Natural killer cell treated with Interleukin-12 subunit alpha and Interleukin-12 subunit beta and Interleukin-15 and Interleukin-18, amount 100 ng/mL, for 72 hours (primary cell): ENCODE results near the gene ZNF407. TPM values are rescaled to one million over a fixed set of nuclear protein-coding genes. Genes with fewer than 3 reads are reported as not detected.

ENCODE experiments used
- ATAC-seq, 2 donors: fragments of 150-1000 bp; cut with Tn5 transposase in 1 of 2; sonication (Bioruptor Pico), chemical (Tn5 transposase) in 1 of 2; 2 replicates each; pipeline ENCODE4 v1.10.0; 2021
- DNase-seq: peaks from one replicate; pipeline ENCODE4 v3.0.0; 2022; ENCODE audit warnings: low spot score
- H3K27ac Mint-ChIP-seq, 2 donors: 1 replicate in 1 of 2; 2 replicates in 1 of 2; pipeline ENCODE4 v1.8.0; 2022; ENCODE audit warnings: mixed read lengths in 2 of 2, mild to moderate bottlenecking in 1 of 2, moderate library complexity in 1 of 2
- H3K27me3 Mint-ChIP-seq, 2 donors: 1 replicate in 1 of 2; 2 replicates in 1 of 2; pipeline ENCODE4 v1.8.0; 2022; ENCODE audit warnings: mixed read lengths in 2 of 2
- H3K36me3 Mint-ChIP-seq: one replicate; pipeline ENCODE4 v1.8.0; 2022; ENCODE audit warnings: mixed read lengths
- H3K4me1 Mint-ChIP-seq, 2 donors: 1 replicate in 1 of 2; 2 replicates in 1 of 2; pipeline ENCODE4 v1.8.0; 2022; ENCODE audit warnings: low read depth in 2 of 2, mixed read lengths in 2 of 2, mild to moderate bottlenecking in 1 of 2
- H3K4me3 Mint-ChIP-seq: one replicate; pipeline ENCODE4 v1.8.0; 2022; ENCODE audit warnings: mixed read lengths
- H3K9me3 Mint-ChIP-seq: 2 replicates; pipeline ENCODE4 v1.8.0; 2022; ENCODE audit warnings: mixed read lengths
- total RNA-seq, 2 donors: library from RNA; stranded (reverse); gene quantifications; one replicate each; pipeline ENCODE4 v1.2.3, GENCODE V29; 2022

ZNF407 gene
- total RNA-seq, 2 donors from 2014 or later, result 21.9 to 44.6 TPM

DNA sequence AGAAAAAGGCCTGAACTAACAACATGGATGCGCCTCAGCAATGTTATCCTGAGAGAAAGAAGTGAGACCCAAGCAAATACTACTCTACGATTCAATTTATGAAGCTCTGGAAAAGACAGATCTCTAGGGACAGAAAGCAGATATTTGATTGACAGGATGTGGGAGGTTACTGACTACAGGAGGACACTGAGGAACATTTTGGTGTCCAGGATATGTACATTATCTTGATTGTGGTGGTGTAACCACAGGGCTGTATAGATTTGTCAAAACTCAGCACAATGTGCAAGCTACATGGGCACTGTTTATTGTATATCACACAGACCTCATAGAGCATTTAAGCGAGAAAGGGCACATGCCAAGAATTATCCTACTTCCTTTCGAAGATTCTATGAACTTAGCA, 391.5 kb downstream of the ZNF407 start:
- no peak for DNase-seq
- peaks cover 40 to 59% of the 10 kb centered on the region in 2 donors for H3K4me1 Mint-ChIP-seq
- H3K9me3 Mint-ChIP-seq, result peaks cover 5% of the 10 kb centered on the region
- H3K4me3 Mint-ChIP-seq, result peak overlapping the region; percentile 58
- no peaks in the 10 kb centered on the region for H3K27me3 Mint-ChIP-seq
- peaks cover 10% of the 10 kb centered on the region for H3K36me3 Mint-ChIP-seq
- H3K27ac Mint-ChIP-seq, result peak overlapping the region; percentile 54 to 68
- ATAC-seq, result no peak

DNA sequence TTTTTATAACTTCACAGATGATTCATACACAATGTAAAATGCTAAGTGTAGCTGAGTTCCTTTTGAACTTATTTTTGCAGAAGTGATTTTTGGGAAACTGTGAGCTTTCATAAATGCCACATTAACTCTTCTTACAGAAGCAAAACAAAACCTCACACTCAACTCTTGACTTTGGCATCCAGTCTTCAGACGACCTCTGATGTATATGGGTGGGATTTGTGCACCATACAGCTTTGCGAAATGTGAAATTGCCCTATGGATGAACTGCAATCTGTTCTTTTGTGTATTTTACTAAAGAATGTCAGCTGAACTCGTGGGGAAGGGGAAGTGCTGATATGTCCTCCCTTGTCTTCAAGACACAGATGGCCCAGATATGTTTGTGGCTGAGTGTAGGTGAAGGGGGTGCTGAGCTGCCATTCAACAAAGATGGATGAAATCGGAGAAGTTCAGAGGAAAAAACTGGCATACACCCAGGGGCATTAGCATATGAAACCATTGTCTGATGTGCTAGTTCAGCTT, 393.0 kb downstream of the ZNF407 start:
- Mint-ChIP-seq H3K4me3 (peak overlapping the region; percentile 78), H3K36me3 (peaks cover 10% of the 10 kb centered on the region), H3K9me3 (peaks cover 5% of the 10 kb centered on the region), H3K27me3 (no peaks in the 10 kb centered on the region), H3K27ac (peak overlapping the region; percentile 85 to 99), H3K4me1 (peaks cover 52 to 74% of the 10 kb centered on the region in 2 donors)
- ATAC-seq (no peak), DNase-seq (no peak)

DNA sequence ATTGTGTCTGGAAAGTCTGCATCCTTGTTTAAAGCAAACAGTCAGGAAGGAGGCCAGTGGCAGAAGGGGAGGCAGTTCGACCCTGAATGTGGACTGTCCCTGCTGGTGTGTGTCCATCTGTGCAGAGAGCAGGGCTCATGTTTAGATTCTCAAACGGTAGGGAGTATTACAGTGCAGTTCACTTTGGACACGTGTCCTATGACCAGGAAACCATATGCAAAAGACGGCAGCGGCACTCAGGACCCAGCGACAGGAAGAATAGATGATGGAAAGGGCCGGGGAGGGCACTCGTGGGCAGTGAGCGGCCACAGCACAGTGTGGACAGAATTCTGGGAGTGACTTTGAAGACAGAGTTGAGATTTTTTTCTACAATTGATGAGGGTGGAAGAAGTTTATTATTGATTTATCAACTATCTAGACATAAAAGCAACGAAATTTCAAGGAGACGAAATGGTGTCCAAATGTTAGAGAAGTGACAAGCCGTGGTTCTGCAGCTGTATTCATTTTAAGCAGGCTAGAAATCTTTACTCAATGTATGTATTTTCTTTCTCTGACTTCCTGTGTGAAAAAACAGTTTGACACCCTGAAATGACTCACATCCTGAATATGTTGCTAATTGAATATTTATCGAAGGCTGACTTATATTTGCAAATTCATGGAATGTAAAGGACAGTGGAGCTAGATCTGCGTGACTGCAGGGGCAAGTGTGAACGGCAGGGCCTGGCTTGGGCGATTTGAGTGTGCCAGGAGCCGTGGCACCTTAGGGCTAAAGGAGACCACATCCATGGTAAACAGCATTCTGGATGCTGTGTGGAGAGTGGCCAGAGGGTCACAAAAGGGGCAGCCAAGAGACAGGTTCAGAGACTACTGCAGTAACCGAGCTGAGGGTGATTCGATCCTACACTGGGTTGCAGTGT, 397.1 kb downstream of the ZNF407 start:
- Mint-ChIP-seq H3K4me3 (peak overlapping the region; percentile 90), H3K27me3 (no peaks in the 10 kb centered on the region), H3K9me3 (peaks cover 5% of the 10 kb centered on the region), H3K27ac (peak overlapping the region; percentile 91 to 99), H3K36me3 (peaks cover 10% of the 10 kb centered on the region), H3K4me1 (peaks cover 58 to 68% of the 10 kb centered on the region in 2 donors)
- ATAC-seq (peak; percentile 85 to 88), DNase-seq (peak; percentile 79)

DNA sequence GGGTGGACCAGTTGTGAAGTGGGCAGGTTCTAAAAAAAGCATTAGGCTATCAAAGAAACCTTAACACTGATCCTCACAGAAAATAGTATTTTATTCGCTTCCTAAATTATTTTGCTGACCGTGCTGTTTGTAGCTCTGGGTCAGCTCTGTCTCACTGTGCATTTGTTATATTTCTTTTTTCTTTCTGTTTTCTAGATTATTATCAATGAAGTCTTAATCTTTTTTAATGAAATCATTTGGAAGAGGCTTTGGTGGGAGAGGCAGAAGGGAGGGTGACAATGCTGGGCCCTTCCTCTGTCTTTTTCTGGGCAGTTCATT, 397.7 kb downstream of the ZNF407 start:
- H3K27ac Mint-ChIP-seq, result peak overlapping the region; percentile 91 to 99
- peaks cover 5% of the 10 kb centered on the region for H3K9me3 Mint-ChIP-seq
- peak overlapping the region; percentile 90 for H3K4me3 Mint-ChIP-seq
- ATAC-seq (no peak), DNase-seq (no peak)
- peaks cover 10% of the 10 kb centered on the region for H3K36me3 Mint-ChIP-seq
- peaks cover 57 to 65% of the 10 kb centered on the region in 2 donors for H3K4me1 Mint-ChIP-seq
- H3K27me3 Mint-ChIP-seq, result no peaks in the 10 kb centered on the region

DNA sequence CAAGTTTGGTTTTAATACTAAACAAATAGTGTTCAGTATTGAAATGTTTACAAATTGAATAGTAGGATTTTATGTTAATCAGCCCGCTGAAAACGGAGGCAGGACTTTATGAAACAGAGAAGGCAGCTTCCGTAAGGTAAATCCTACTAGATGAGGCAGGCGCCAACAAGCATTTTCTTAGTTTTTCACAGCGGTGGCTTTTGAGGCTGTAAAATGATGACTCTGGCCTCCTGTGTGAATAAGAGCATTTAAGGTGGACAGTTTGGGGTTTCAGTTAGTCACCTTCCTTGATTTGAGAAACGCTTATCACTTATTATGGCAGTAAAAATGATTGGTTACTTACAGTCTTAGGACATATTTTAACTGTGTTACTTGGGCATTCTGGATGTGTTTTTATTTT, 398.4 kb downstream of the ZNF407 start:
- peak; percentile 71 for DNase-seq

DNA sequence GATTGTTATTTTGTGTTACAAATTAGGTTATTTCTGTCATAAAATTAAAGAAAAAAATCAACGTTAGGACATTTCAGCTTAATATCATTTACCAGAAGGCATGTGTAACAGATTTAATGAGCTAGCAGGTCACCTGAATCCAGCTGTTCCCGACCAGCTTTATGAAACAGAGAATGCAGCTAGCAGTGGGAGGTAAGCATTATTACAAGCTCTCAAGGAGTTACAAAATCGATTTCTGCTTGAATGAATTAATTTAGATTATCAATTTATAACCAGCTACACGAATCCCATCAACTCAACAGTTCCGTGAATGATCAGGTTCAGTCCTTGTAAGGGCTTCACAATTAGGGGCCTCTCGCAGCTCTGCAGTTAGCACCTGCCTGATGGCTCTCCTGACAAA, 399.3 kb downstream of the ZNF407 start:
- Mint-ChIP-seq H3K27ac (peak overlapping the region in 1 of 2 donors; percentile 99), H3K4me1 (peaks cover 46 to 57% of the 10 kb centered on the region in 2 donors), H3K9me3 (peaks cover 5% of the 10 kb centered on the region), H3K27me3 (no peaks in the 10 kb centered on the region), H3K4me3 (peak overlapping the region; percentile 90), H3K36me3 (peaks cover 6% of the 10 kb centered on the region)
- no peak for ATAC-seq
- no peak for DNase-seq

More for the DNA sequence above, 398.4 kb downstream of the ZNF407 start:
- Mint-ChIP-seq H3K27me3 (no peaks in the 10 kb centered on the region), H3K36me3 (peaks cover 10% of the 10 kb centered on the region), H3K4me1 (peaks cover 52 to 58% of the 10 kb centered on the region in 2 donors), H3K27ac (peak overlapping the region; percentile 91 to 99), H3K4me3 (peak overlapping the region; percentile 90), H3K9me3 (peaks cover 5% of the 10 kb centered on the region)
- ATAC-seq, result peak; percentile 59 to 61

DNA sequence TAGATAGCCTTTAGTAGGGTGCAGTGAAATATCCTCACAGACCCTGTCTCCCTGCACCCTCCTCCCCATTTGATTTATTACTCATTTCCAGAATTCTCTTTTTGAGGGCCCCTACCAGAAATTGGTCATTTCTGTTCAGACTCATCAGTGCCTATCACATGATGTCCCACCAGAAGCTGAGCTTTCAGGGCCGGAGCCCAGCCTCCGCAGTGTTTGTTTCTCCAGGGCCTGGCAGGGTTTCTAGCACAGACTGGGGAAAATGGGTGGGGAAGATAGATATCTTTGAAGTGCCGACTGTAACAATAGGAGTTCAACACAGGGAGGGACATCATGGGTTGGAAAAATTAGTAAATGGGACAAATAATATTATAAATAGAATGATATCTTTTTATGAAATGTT, 403.2 kb downstream of the ZNF407 start:
- H3K27ac Mint-ChIP-seq, result peak overlapping the region in 1 of 2 donors; percentile 59
- H3K36me3 Mint-ChIP-seq, result no peaks in the 10 kb centered on the region
- H3K27me3 Mint-ChIP-seq, result no peaks in the 10 kb centered on the region
- DNase-seq (no peak), ATAC-seq (no peak)
- H3K4me1 Mint-ChIP-seq, result peaks cover 30 to 35% of the 10 kb centered on the region in 2 donors
- H3K4me3 Mint-ChIP-seq, result no peak overlapping the region
- H3K9me3 Mint-ChIP-seq, result no peaks in the 10 kb centered on the region

DNA sequence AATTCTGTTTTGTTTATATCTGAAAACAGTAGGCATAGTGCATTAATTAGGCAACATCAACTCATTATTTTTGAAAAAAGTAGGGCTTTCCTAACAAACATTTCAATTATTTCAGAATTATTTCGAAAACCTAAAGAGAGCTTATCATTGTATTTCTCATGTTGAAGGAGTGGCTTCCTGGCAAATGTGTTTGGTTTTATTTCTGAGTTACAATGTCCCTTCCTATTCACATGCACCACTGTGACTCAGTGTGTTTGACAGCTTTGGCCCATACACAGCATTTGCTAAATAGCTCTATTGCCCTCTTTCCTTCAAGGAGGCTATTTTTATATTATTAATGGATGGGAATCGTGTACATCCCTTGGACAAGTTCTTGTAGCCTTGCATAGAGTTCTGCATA, 405.4 kb downstream of the ZNF407 start:
- Mint-ChIP-seq H3K9me3 (no peaks in the 10 kb centered on the region), H3K27me3 (peaks cover 0 to 5% of the 10 kb centered on the region in 2 donors), H3K4me1 (peaks cover 19 to 21% of the 10 kb centered on the region in 2 donors), H3K36me3 (no peaks in the 10 kb centered on the region), H3K4me3 (peak overlapping the region; percentile 28), H3K27ac (peak overlapping the region; percentile 46 to 82)
- ATAC-seq, result peak in 1 of 2 donors; percentile 64
- DNase-seq, result no peak

DNA sequence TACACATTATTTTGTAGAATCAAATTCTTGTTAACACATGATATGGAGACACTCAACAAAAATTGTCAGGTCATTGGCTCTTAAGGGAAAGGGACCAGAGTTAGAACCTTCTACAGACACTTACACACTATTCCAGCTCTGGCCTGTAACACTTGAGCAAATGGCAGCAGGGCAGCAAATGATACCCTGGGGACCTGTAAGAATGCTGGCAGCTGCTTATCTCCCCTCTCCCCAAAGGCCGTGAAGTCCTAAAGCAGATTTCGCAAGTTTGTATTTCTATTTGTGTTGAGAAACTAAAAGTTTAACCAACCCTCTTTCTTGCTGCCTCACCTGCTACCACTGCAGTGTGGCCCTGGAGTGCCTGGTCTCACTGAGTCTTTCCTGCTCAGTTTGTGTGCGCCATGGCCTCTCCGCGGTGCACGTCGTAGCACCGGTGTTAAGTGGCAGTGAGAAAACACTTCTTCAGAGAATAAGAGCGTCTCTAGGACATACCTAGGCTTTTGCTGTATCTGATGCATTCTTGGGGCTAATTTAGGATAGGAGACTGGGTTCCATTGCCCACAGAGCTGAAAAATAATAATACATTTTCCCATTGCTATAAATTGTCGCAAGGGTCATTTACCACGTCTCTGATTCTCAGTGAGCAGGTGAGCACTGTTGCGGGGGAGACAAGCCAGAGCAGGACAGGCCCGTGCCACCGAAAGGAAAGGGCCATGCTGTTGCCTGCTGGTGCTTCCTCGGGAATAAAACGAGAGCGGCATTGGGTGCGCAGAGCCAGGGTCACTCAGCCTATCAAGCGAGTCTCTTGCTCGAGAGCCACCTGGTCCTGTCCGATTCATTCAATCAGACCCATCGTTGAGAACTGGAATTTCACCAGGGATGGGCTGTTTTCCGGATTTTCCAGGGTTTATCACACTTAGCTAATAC, 406.4 kb downstream of the ZNF407 start:
- Mint-ChIP-seq H3K4me3 (no peak overlapping the region), H3K27ac (peak overlapping the region; percentile 46 to 82), H3K36me3 (no peaks in the 10 kb centered on the region)

DNA sequence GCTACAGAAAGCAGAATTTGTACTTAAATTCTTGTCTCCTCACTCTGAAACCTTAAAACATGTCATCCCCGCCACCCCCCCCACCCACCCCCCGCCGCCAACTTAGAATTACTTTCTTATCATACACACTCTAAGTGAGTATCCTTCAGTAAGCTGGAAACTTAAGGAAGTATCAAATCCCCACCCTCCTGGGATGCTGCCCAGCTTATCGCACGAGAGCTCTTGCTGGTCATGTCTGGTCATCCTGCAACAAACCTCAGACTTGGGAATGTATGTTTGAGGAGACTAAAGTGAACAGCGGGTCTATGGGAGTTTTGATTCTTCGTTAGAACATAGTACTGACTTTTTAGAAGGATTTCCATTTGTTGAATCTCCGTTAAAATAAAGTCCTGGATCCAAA, 408.0 kb downstream of the ZNF407 start:
- peaks cover 13 to 21% of the 10 kb centered on the region in 2 donors for H3K4me1 Mint-ChIP-seq
- DNase-seq, result no peak
- H3K4me3 Mint-ChIP-seq, result no peak overlapping the region
- no peak for ATAC-seq
- no peaks in the 10 kb centered on the region for H3K36me3 Mint-ChIP-seq
- H3K27ac Mint-ChIP-seq, result no peak overlapping the region
- H3K27me3 Mint-ChIP-seq, result peaks cover 0 to 7% of the 10 kb centered on the region in 2 donors
- no peaks in the 10 kb centered on the region for H3K9me3 Mint-ChIP-seq

More for the DNA sequence above, 406.4 kb downstream of the ZNF407 start:
- no peaks in the 10 kb centered on the region for H3K9me3 Mint-ChIP-seq
- ATAC-seq (no peak), DNase-seq (no peak)
- peaks cover 15 to 21% of the 10 kb centered on the region in 2 donors for H3K4me1 Mint-ChIP-seq
- H3K27me3 Mint-ChIP-seq, result peaks cover 0 to 5% of the 10 kb centered on the region in 2 donors

DNA sequence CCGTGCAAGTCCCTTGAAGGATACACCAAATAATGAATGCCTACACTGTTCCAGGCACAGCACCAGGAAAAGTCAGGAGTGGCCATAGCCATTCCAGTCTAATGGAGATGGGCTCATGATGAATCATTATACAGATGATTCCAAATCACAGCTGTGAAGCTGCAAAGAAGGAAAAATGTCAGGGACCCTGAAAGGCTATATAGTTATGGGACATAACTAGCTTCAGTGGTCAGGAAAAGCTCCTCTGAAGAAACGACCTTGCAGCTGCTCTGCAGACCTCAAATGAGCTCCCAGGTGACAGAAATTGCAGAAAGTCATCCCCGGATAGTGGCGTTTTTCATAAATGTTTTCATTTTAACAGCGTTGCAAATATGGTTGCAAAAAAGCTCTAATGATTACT, 410.5 kb downstream of the ZNF407 start:
- H3K27me3 Mint-ChIP-seq, result peaks cover 0 to 8% of the 10 kb centered on the region in 2 donors
- H3K36me3 Mint-ChIP-seq, result no peaks in the 10 kb centered on the region
- no peak for DNase-seq
- no peak overlapping the region for H3K27ac Mint-ChIP-seq
- H3K4me3 Mint-ChIP-seq, result no peak overlapping the region
- no peaks in the 10 kb centered on the region for H3K9me3 Mint-ChIP-seq
- peaks cover 8 to 10% of the 10 kb centered on the region in 2 donors for H3K4me1 Mint-ChIP-seq
- ATAC-seq, result no peak

DNA sequence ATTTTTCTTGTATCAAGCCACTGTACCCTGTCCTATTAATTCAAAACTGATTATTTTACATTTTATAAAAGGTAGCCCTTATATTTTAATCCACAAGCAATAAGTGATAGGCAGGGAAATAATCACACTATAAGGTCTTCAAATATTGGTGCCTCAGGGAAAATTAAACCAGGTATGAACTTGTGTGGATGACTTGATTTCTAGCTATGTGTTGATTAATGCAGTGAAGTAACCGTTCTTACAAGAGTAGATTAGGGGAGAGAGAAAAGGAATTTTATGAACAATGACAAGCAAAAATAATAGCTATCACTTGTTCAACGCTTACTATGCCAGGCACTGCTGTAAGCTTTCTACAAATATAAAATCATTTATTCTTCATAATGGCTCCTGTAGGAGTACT, 411.6 kb downstream of the ZNF407 start:
- DNase-seq (no peak), ATAC-seq (no peak)
- no peak overlapping the region for H3K4me3 Mint-ChIP-seq
- no peaks in the 10 kb centered on the region for H3K9me3 Mint-ChIP-seq
- peaks cover 0 to 12% of the 10 kb centered on the region in 2 donors for H3K27me3 Mint-ChIP-seq
- peaks cover 2% of the 10 kb centered on the region in 2 donors for H3K4me1 Mint-ChIP-seq
- no peak overlapping the region for H3K27ac Mint-ChIP-seq
- no peaks in the 10 kb centered on the region for H3K36me3 Mint-ChIP-seq

DNA sequence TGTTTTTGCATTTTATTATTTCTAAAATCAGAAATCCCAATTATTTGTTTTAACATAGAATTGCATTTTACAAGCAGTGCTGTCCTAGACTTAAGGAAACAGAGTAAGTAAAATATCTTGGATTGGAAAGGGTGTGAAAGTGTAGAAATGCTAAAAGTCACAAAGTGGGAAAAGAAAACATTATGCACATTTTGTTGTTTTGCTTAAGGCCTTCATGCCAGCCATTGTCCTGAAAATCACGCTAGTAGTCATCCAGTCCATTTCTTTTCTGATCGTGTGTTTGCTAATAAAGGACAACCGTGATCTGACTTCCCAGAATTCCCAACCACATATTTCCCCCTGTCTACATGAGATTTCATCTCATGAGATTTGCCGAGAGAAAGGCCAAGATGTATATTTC, 412.2 kb downstream of the ZNF407 start:
- no peak overlapping the region for H3K4me3 Mint-ChIP-seq
- no peak overlapping the region for H3K27ac Mint-ChIP-seq
- no peak for DNase-seq
- peaks cover 0 to 14% of the 10 kb centered on the region in 2 donors for H3K27me3 Mint-ChIP-seq
- no peak for ATAC-seq
- peaks cover 5% of the 10 kb centered on the region in 2 donors for H3K4me1 Mint-ChIP-seq
- H3K9me3 Mint-ChIP-seq, result no peaks in the 10 kb centered on the region
- no peaks in the 10 kb centered on the region for H3K36me3 Mint-ChIP-seq
